Neural cell (in vitro differentiated cells): ENCODE results near the gene PTPRT. TPM values are rescaled to one million over a fixed set of nuclear protein-coding genes. Genes with fewer than 3 reads are reported as not detected.

ENCODE experiments used
- H2AFZ ChIP-seq: fragments of 200-600, 300-800 bp; sonication (generic), shearing (Covaris generic); 2 replicates; pipeline ENCODE4 v1.6.0; 2014; ENCODE audit warnings: low read depth, mild to moderate bottlenecking, antibody characterized with exemption, low read length, moderate library complexity
- H3F3A ChIP-seq: fragments of 200-600 bp; shearing (Covaris generic); 2 replicates; pipeline ENCODE4 v1.6.1; 2016; ENCODE audit warnings: mild to moderate bottlenecking, moderate library complexity, mixed read lengths, antibody characterized with exemption, low read length; ENCODE audit not compliant: insufficient read depth, poor library complexity, severe bottlenecking
- H3K27ac ChIP-seq: fragments of 200-600, 300-800 bp; sonication (generic), shearing (Covaris generic); 2 replicates; pipeline ENCODE4 v1.5.1; 2014; ENCODE audit warnings: mild to moderate bottlenecking, low read length, moderate library complexity
- H3K27me3 ChIP-seq: fragments of 300-800, 200-600 bp; sonication (generic), shearing (Covaris generic); 2 replicates; pipeline ENCODE4 v1.6.0; 2014; ENCODE audit warnings: mild to moderate bottlenecking, low read depth, low read length, moderate library complexity; ENCODE audit not compliant: insufficient read depth
- H3K36me3 ChIP-seq: fragments of 300-800, 200-600 bp; sonication (generic), shearing (Covaris generic); 2 replicates; pipeline ENCODE4 v1.5.1; 2014; ENCODE audit warnings: mild to moderate bottlenecking, antibody characterized with exemption, low read length, moderate library complexity; ENCODE audit not compliant: insufficient read depth
- H3K4me2 ChIP-seq: fragments of 300-800, 200-600 bp; sonication (generic), shearing (Covaris generic); 2 replicates; pipeline ENCODE4 v1.6.0; 2014; ENCODE audit warnings: mild to moderate bottlenecking, low read length
- H3K4me3 ChIP-seq: fragments of 300-800, 200-600 bp; sonication (generic), shearing (Covaris generic); 2 replicates; pipeline ENCODE4 v1.5.1; 2014; ENCODE audit warnings: mild to moderate bottlenecking, low read length, moderate library complexity
- H3K79me2 ChIP-seq: fragments of 200-600 bp; shearing (Covaris generic); replicated peaks from 2 replicates; pipeline ENCODE4 v1.6.0; 2014; ENCODE audit warnings: mild to moderate bottlenecking, low read length, moderate library complexity; ENCODE audit not compliant: insufficient read depth
- H3K9ac ChIP-seq: fragments of 300-800, 200-600 bp; sonication (generic), shearing (Covaris generic); 2 replicates; pipeline ENCODE4 v1.6.1; 2016; ENCODE audit warnings: mild to moderate bottlenecking, low read length, mixed read lengths
- H3K9me2 ChIP-seq: fragments of 200-600 bp; shearing (Covaris generic); 2 replicates; pipeline ENCODE4 v1.6.1; 2016; ENCODE audit warnings: mild to moderate bottlenecking, low read length, mixed read lengths; ENCODE audit not compliant: insufficient read depth
- H3K9me3 ChIP-seq: fragments of 200-600, 300-800 bp; sonication (generic), shearing (Covaris generic); 2 replicates; pipeline ENCODE4 v1.6.1; 2016; ENCODE audit warnings: mild to moderate bottlenecking, mixed run types, low read length, moderate library complexity, mixed read lengths
- H4K20me1 ChIP-seq: fragments of 200-600 bp; shearing (Covaris generic); 2 replicates; pipeline ENCODE4 v1.6.1; 2016; ENCODE audit warnings: mild to moderate bottlenecking, mixed run types; ENCODE audit not compliant: insufficient read depth
- EP300 ChIP-seq: fragments of 450-650 bp; conservative IDR thresholded peaks from 2 replicates; pipeline ENCODE4 v1.6.1; 2014; ENCODE audit warnings: antibody characterized with exemption, mild to moderate bottlenecking, moderate library complexity; ENCODE audit not compliant: poor library complexity, severe bottlenecking
- EZH2 ChIP-seq: fragments of 200-600, 300-800 bp; shearing (Covaris generic), sonication (generic); IDR thresholded peaks from 2 replicates; pipeline ENCODE4 v1.6.1; 2014; ENCODE audit warnings: antibody characterized with exemption, low read length, borderline replicate concordance, mild to moderate bottlenecking; ENCODE audit not compliant: insufficient read depth, poor library complexity, severe bottlenecking
- MXI1 ChIP-seq: fragments of 450-650 bp; conservative IDR thresholded peaks from 2 replicates; pipeline ENCODE4 v1.6.1; 2014; ENCODE audit warnings: antibody characterized with exemption, mild to moderate bottlenecking; ENCODE audit not compliant: poor library complexity, severe bottlenecking
- POLR2AphosphoS5 ChIP-seq: IDR thresholded peaks from 2 replicates; pipeline ENCODE4 v1.6.1; 2012
- RAD21 ChIP-seq: fragments of 450-650 bp; conservative IDR thresholded peaks from 2 replicates; pipeline ENCODE4 v1.6.1; 2014; ENCODE audit warnings: antibody characterized with exemption, mild to moderate bottlenecking, moderate library complexity
- SMC3 ChIP-seq: fragments of 450-650 bp; conservative IDR thresholded peaks from 2 replicates; pipeline ENCODE4 v1.6.1; 2014; ENCODE audit warnings: antibody characterized with exemption, mild to moderate bottlenecking, moderate library complexity; ENCODE audit not compliant: poor library complexity
- TAF1 ChIP-seq: IDR thresholded peaks from 2 replicates; pipeline ENCODE4 v1.6.1; 2012; ENCODE audit warnings: low read depth
- polyA plus RNA-seq: library from polyadenylated mRNA; depleted of rRNA; stranded (reverse); fragments of >200 nt; gene quantifications from 2 replicates; pipeline ENCODE4 v1.2.3, GENCODE V29; 2014
- TF ChIP-seq, protein P1 (sequence below): fragments of 450-650 bp; IDR thresholded peaks from 2 replicates; pipeline ENCODE4 v1.5.1; 2014; ENCODE audit warnings: antibody characterized with exemption, mild to moderate bottlenecking, moderate library complexity; ENCODE audit not compliant: poor library complexity, severe bottlenecking
- TF ChIP-seq, protein P2 (sequence below): IDR thresholded peaks from 2 replicates; pipeline ENCODE4 v1.6.1; 2012; ENCODE audit warnings: borderline replicate concordance

The PTPRT gene
- polyA plus RNA-seq, 1 donor from 2014 or later, result 9.2 TPM

DNA sequence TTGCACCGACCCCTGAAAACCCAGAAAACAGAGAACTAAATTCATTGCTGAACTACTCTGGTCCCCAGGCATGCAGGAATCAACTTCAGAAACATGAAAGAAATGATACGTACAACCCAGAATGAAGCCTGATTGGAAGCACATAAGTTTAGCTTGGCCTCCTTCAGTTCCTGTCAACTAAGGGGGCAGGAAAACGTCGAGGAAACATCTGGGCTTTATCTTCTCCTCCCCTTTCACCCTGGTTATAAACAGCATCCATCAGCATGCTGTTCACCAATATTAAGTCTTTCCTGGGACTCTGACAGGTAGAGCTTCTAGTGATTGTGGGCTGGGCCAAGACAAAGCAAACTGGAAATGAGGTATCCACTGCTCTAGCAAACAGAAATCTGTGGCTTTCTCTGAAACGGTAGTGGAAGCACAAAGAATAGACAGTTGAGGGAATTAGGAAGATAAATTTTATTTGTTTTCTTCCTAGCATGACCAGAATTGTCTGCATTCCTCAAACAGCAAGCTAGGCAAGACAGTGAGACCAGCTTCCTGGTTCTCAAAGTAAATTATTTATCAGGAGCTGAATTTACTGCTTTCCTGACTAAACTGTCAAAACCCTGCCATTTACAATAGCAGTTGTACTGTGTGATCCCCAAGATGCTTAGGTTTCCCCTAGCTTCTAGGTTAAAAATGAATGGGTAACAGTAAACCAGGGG is 134.4 kb downstream of the PTPRT start:
- no peaks in the 10 kb centered on the region for H3K79me2 ChIP-seq
- H3K4me2 ChIP-seq, result no peak overlapping the region
- no peak overlapping the region for H3K9ac ChIP-seq
- TF ChIP-seq, protein P1, sequence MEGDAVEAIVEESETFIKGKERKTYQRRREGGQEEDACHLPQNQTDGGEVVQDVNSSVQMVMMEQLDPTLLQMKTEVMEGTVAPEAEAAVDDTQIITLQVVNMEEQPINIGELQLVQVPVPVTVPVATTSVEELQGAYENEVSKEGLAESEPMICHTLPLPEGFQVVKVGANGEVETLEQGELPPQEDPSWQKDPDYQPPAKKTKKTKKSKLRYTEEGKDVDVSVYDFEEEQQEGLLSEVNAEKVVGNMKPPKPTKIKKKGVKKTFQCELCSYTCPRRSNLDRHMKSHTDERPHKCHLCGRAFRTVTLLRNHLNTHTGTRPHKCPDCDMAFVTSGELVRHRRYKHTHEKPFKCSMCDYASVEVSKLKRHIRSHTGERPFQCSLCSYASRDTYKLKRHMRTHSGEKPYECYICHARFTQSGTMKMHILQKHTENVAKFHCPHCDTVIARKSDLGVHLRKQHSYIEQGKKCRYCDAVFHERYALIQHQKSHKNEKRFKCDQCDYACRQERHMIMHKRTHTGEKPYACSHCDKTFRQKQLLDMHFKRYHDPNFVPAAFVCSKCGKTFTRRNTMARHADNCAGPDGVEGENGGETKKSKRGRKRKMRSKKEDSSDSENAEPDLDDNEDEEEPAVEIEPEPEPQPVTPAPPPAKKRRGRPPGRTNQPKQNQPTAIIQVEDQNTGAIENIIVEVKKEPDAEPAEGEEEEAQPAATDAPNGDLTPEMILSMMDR, result no peak
- TF ChIP-seq EP300 (no peak), EZH2 (no peak), POLR2AphosphoS5 (no peak), RAD21 (no peak), TAF1 (no peak), MXI1 (no peak), SMC3 (no peak)
- TF ChIP-seq, protein P2, sequence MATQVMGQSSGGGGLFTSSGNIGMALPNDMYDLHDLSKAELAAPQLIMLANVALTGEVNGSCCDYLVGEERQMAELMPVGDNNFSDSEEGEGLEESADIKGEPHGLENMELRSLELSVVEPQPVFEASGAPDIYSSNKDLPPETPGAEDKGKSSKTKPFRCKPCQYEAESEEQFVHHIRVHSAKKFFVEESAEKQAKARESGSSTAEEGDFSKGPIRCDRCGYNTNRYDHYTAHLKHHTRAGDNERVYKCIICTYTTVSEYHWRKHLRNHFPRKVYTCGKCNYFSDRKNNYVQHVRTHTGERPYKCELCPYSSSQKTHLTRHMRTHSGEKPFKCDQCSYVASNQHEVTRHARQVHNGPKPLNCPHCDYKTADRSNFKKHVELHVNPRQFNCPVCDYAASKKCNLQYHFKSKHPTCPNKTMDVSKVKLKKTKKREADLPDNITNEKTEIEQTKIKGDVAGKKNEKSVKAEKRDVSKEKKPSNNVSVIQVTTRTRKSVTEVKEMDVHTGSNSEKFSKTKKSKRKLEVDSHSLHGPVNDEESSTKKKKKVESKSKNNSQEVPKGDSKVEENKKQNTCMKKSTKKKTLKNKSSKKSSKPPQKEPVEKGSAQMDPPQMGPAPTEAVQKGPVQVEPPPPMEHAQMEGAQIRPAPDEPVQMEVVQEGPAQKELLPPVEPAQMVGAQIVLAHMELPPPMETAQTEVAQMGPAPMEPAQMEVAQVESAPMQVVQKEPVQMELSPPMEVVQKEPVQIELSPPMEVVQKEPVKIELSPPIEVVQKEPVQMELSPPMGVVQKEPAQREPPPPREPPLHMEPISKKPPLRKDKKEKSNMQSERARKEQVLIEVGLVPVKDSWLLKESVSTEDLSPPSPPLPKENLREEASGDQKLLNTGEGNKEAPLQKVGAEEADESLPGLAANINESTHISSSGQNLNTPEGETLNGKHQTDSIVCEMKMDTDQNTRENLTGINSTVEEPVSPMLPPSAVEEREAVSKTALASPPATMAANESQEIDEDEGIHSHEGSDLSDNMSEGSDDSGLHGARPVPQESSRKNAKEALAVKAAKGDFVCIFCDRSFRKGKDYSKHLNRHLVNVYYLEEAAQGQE, result no peak
- H4K20me1 ChIP-seq, result no peaks in the 10 kb centered on the region
- no peaks in the 10 kb centered on the region for H3K9me2 ChIP-seq
- H3K9me3 ChIP-seq, result no peaks in the 10 kb centered on the region
- no peak overlapping the region for H3K27ac ChIP-seq
- H3K27me3 ChIP-seq, result no peaks in the 10 kb centered on the region
- H3K36me3 ChIP-seq, result no peaks in the 10 kb centered on the region
- H2AFZ ChIP-seq, result no peak overlapping the region
- H3K4me3 ChIP-seq, result no peak overlapping the region
- no peaks in the 10 kb centered on the region for H3F3A ChIP-seq

DNA sequence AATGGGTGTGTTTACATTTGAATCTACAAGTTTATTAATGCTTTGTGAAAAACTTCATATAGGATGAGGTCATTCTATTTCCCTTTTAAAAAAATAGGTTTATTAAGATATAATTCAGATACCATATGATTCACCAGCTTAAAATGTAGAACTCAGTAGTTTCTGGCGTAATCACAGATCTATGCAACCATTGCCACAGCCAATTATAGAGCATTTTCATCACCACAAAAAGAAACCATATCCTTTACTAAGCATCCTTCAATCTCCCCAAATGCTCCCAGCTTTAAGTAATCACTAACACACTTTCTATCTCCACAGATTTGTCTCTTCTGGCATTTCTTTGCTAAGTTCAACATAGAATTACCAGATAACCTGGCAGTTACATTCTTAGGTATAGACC is 137.2 kb downstream of the PTPRT start:
- Histone ChIP-seq H3K27me3 (no peaks in the 10 kb centered on the region), H3K36me3 (no peaks in the 10 kb centered on the region), H3K79me2 (no peaks in the 10 kb centered on the region), H3K9me3 (no peaks in the 10 kb centered on the region), H3K9ac (no peak overlapping the region), H4K20me1 (no peaks in the 10 kb centered on the region), H3K27ac (no peak overlapping the region), H3K4me2 (no peak overlapping the region), H3K4me3 (no peak overlapping the region), H2AFZ (no peak overlapping the region), H3F3A (no peaks in the 10 kb centered on the region), H3K9me2 (no peaks in the 10 kb centered on the region)
- TF ChIP-seq EZH2 (no peak), TAF1 (no peak), RAD21 (no peak), SMC3 (no peak), POLR2AphosphoS5 (no peak), MXI1 (no peak), EP300 (no peak)
- TF ChIP-seq, protein P2, result no peak
- TF ChIP-seq, protein P1, result no peak
